NOMO-1 (cell line): ENCODE measurements around the gene RRP8.

ENCODE experiments used
- DNase-seq, 2 experiments: peaks; one replicate each; lab custom pipeline; 2025; ENCODE audit not compliant: unreplicated experiment in 2 of 2; lab: John Stamatoyannopoulos, UW

Gene RRP8

DNA sequence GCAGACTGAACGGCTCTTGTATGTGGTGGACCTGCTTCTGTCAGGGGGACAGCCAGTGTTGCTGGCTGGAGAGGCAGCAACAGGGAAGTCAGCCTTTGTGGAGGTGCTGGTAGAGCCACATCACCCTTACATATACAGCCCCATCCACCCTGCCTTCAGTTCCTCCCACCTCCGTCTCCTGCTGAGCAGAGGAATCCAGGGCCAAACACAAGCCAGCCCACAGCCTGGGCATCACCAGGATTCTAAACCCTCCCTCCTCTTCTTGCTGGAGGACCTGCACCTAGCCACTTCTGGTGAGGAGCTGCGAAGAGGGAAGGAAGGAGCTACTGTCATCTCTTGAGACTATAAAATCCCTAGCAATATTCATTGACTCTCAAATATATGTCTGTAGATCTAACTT lies 54.8 kb downstream of the RRP8 start:
- DNase-seq: no peak

DNA sequence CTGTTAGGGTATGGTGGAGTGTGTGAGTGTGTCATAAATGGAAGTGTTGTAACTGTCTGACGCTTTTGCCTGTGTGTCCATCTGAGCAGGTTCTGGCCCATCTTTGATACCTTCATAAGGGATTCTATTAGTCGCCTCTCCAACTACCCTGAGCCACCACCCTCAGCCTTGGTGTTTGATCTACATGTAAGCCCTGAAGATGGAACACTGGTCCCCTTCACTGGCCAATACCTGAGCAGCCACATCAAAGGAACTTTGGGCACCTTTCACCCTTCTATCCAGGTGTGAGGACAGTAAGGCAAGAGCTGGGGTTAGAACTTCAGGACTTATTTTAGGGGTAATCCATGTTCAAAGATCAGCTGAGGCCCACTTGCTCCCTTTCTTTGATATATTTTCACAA lies 55.3 kb downstream of the RRP8 start:
- DNase-seq: no peak

DNA sequence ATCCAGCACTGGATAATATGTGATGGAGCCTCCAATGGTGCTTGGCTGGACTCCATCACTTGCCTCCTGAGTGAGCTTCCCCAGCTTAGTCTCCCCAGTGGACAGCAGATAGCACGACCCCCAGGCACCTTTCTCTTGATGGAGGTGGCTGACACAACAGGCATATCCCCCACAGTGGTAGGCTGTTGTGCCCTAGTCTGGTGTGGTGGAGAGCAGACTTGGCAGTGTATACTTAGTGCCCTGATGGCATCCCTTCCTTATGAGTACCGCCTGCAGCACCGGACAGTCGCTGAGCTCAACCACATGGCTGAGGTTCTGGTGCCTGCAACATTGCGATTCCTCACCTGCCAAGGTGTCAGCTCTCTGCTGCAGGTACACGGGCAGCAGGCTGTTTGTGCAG lies 56.2 kb downstream of the RRP8 start:
- DNase-seq: no peak

DNA sequence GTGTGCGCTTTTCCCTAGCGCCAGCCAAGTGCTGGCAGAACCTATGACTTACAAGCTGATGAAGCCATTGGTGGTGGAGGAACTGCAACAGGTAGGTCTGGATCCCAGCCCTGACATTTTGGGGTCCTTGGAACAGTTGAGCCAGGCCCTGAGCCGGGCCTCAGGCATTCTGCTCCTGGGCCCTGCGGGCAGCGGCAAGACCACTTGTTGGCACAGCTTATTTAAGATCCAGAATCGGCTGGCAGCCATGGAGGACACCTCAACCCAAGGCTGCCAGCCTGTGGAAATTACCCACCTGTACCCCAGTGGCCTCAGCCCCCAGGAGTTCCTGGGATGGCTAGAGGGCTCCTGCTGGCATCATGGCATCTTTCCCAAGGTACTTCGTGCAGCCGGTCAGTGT lies 56.7 kb downstream of the RRP8 start:
- no peak for DNase-seq

DNA sequence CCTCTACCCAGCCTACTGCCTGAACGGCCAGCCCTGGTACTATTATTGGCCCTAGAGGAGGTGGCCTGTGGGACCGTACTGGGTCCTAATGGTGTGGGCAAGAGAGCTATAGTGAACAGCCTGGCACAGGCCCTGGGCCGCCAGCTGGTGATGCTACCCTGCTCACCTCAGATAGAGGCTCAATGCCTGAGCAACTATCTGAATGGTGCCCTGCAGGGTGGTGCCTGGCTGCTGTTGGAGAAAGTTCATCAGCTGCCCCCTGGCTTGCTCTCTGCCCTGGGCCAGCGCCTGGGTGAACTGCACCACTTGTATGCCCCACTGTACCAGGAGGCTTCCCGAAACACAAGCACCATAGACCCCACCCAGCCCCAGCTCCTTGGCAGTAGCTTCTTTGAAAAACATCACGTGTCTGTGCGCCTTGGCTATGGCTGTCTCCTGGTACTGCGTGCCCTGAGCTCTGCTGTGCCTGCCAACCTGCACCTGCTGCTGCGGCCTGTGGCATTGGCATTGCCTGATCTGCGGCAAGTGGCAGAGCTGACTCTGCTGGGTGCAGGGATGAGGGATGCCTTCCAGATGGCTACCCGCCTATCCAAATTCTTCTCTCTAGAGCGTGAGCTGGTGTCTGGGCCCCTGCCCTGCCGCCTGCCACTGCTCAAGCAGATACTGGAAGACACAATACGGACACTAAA lies 57.4 kb downstream of the RRP8 start:
- DNase-seq: no peak
